Lower leg skin (tissue), 4 donors: ENCODE results near the gene CRHR2. TPM values are rescaled to one million over a fixed set of nuclear protein-coding genes. Genes with fewer than 3 reads are reported as not detected.
"Not testable (repeated sequence)": the region's sequence is repeated elsewhere in the genome, so short reads cannot be mapped to it uniquely, and the experiment has no call there.

ENCODE experiments used
- DNase-seq, 2 donors: peaks; one replicate each; pipeline ENCODE4 v3.0.0-alpha.2; 2019; ENCODE audit warnings: low spot score in 2 of 2
- H3K4me3 ChIP-seq: fragments of 200-600 bp; sonication (generic); 2 replicates; pipeline ENCODE4 v1.5.1; 2017; ENCODE audit warnings: mild to moderate bottlenecking, low read depth; ENCODE audit not compliant: poor library complexity, severe bottlenecking
- POLR2A ChIP-seq, 2 donors: fragments of 450-650 bp; IDR thresholded peaks; one replicate each; pipeline ENCODE4 v1.6.1; 2016 to 2017; ENCODE audit warnings: antibody characterized with exemption in 2 of 2, mild to moderate bottlenecking in 1 of 2, moderate library complexity in 1 of 2
- WGBS, 2 donors: methylation state at CpG; one replicate each; pipeline ENCODE4 v1.1.5; 2018; 5-methylcytosine and 5-hydroxymethylcytosine counted together
- intact Hi-C: fragments of 100-400 bp; cut with DNase I; formaldehyde crosslinking; loops from one replicate; pipeline ENCODE4 v1.15.0; 2023; ENCODE audit warnings: low total_unique reads
- total RNA-seq, 4 donors: library from RNA; depleted of rRNA; stranded (reverse); fragments of >200 nt; gene quantifications; one replicate each; pipeline ENCODE4 v1.1.0, GENCODE V29; 2016
- TF ChIP-seq, protein P1 (sequence below), 3 donors: fragments of 450-650 bp; IDR thresholded peaks; one replicate each; pipeline ENCODE4 v1.5.1; 2016; ENCODE audit warnings: antibody characterized with exemption in 3 of 3, mild to moderate bottlenecking in 3 of 3, moderate library complexity in 2 of 3

CRHR2 gene
- total RNA-seq, 4 donors from 2014 or later: 0.45 TPM; not detected in 3

DNA sequence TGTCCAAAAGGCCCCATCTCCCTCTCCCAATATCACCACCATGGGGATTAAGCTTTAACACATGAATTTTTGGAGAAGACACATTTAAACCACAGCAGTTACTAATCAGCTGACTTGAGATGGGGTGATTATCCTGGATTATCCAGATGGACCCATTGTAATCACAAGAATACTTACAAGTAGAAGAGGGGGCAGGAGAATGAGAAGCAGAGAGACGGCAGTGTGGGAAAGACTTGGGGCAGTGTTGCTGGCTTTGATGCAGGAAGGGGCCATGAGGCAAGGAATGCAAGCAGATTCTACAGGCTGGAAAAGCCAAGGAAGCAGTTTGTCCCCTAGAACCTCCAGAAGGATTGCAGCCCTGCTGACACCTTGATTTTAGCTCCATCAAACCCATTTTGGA, 39.0 kb upstream of the CRHR2 start:
- intact Hi-C loops: no loop called here
- H3K4me3 ChIP-seq: no peak overlapping the region
- DNase-seq: no peak
- no peak for TF ChIP-seq POLR2A (IDR thresholded peaks at IDR 0.05)
- TF ChIP-seq, protein P1, sequence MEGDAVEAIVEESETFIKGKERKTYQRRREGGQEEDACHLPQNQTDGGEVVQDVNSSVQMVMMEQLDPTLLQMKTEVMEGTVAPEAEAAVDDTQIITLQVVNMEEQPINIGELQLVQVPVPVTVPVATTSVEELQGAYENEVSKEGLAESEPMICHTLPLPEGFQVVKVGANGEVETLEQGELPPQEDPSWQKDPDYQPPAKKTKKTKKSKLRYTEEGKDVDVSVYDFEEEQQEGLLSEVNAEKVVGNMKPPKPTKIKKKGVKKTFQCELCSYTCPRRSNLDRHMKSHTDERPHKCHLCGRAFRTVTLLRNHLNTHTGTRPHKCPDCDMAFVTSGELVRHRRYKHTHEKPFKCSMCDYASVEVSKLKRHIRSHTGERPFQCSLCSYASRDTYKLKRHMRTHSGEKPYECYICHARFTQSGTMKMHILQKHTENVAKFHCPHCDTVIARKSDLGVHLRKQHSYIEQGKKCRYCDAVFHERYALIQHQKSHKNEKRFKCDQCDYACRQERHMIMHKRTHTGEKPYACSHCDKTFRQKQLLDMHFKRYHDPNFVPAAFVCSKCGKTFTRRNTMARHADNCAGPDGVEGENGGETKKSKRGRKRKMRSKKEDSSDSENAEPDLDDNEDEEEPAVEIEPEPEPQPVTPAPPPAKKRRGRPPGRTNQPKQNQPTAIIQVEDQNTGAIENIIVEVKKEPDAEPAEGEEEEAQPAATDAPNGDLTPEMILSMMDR (IDR thresholded peaks at IDR 0.05): no peak
- WGBS, 2 donors: 94 to 97% methylated on average over 1 of the region's 1 CpG

- H3K4me3 ChIP-seq, DNase-seq, intact Hi-C loops: not testable (repeated sequence)
- whole genome bisulfite sequencing, 2 donors: 87 to 89% methylated on average over 2 of the region's 2 CpGs
Measured at GRCh38 chr7:30719434-30719833, 37.2 kb upstream of the CRHR2 start.

DNA sequence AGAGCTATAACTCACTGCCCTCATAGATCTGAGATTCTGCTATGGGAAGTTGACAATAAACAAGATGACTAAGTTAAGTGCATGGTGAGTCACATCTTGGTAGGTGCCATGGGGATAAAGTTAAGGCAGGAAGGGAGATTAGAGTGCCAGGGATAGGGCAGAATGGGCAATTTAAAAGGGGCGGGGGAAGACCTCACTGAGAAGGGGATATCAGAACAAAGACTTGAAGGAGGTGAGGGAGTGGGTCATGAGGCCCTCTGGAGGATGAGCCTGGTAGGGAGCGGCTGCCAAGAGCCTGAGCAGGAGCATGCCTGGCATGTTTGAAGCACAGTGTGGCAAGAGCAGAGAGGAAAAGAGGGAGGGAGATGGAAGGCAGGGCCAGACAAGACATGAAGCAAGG, 34.9 kb upstream of the CRHR2 start:
- no peak for DNase-seq
- H3K4me3 ChIP-seq: no peak overlapping the region
- TF ChIP-seq POLR2A (IDR thresholded peaks at IDR 0.05): no peak
- TF ChIP-seq, protein P1 (IDR thresholded peaks at IDR 0.05): no peak
- intact Hi-C loops: no loop called here
- 53 to 64% methylated on average over 2 of the region's 2 CpGs for WGBS, 2 donors

GRCh38 chr7:30714129-30714528, 31.9 kb upstream of the CRHR2 start:
- DNase-seq: no peak
- intact Hi-C loops: no loop called here
- TF ChIP-seq POLR2A (IDR thresholded peaks at IDR 0.05): no peak
- TF ChIP-seq, protein P1 (IDR thresholded peaks at IDR 0.05): no peak
- WGBS, 2 donors: 95 to 100% methylated on average over 1 of the region's 1 CpG
- H3K4me3 ChIP-seq: no peak overlapping the region

- H3K4me3 ChIP-seq: no peak overlapping the region
- intact Hi-C loops: no loop called here
- TF ChIP-seq, protein P1 (IDR thresholded peaks at IDR 0.05): no peak
- no peak for TF ChIP-seq POLR2A (IDR thresholded peaks at IDR 0.05)
- DNase-seq: no peak
- 83 to 84% methylated on average over 6 of the region's 6 CpGs for WGBS, 2 donors
Measured at GRCh38 chr7:30713392-30713791, 31.1 kb upstream of the CRHR2 start.

DNA sequence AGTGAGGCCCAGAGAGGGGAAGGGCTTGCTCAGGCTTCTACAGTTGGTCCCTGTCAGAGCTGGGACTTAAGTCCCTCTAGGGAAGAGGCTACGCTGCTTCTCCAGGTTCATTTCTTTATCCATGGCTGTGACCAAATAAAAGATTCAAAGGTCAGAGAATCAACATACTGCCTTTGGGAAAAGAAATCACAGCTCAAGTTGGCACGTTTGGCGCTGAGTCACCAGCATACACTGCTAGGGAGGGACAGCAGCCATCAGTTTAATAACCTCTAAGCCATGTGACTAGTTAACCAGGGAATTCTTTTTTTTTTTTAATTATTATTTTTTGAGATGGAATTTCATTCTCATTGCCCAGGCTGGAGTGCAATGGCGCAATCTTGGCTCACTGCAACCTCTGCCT, 28.4 kb upstream of the CRHR2 start:
- TF ChIP-seq POLR2A (IDR thresholded peaks at IDR 0.05): no peak
- TF ChIP-seq, protein P1 (IDR thresholded peaks at IDR 0.05): no peak
- intact Hi-C loops: no loop called here
- WGBS, 2 donors: 69% methylated on average over 4 of the region's 4 CpGs
- peak in 1 of 2 donors; percentile 39 for DNase-seq
- H3K4me3 ChIP-seq: no peak overlapping the region
